Keratinocyte (primary cell): ENCODE data around the gene PLB1. TPM values are rescaled to one million over a fixed set of nuclear protein-coding genes. Genes with fewer than 3 reads are reported as not detected.

Source experiments
- DNase-seq: peaks from one replicate; pipeline ENCODE4 v3.0.0-alpha.2; 2011; ENCODE audit warnings: low read depth, missing footprints, low spot score
- FAIRE-seq: peaks from 2 replicates; lab custom pipeline; 2011; peaks lifted over from hg19 to GRCh38; lab: Jason Lieb, UNC
- H2AFZ ChIP-seq: 2 replicates; pipeline ENCODE4 v1.6.0; 2012; ENCODE audit warnings: low read length, control low read depth, inconsistent platforms; ENCODE audit not compliant: control insufficient read depth
- H3K27ac ChIP-seq: 2 replicates; pipeline ENCODE4 v1.5.1; 2011; ENCODE audit warnings: low read length; ENCODE audit not compliant: control insufficient read depth, insufficient read depth
- H3K27me3 ChIP-seq: 3 replicates; pipeline ENCODE4 v1.6.0; 2011; ENCODE audit warnings: low read length; ENCODE audit not compliant: control insufficient read depth, insufficient read depth; ENCODE audit errors: extremely low read depth
- H3K36me3 ChIP-seq, 2 experiments: 2 replicates in 1 of 2; 3 replicates in 1 of 2; pipeline ENCODE4 v1.5.1; 2011; ENCODE audit warnings: low read length in 2 of 2, mild to moderate bottlenecking in 1 of 2; ENCODE audit not compliant: control insufficient read depth in 2 of 2, insufficient read depth in 2 of 2; ENCODE audit errors: extremely low read depth in 1 of 2
- H3K4me1 ChIP-seq: 3 replicates; pipeline ENCODE4 v1.5.1; 2011; ENCODE audit warnings: low read length; ENCODE audit not compliant: control insufficient read depth, insufficient read depth; ENCODE audit errors: extremely low read depth
- H3K4me2 ChIP-seq: 3 replicates; pipeline ENCODE4 v1.6.0; 2011; ENCODE audit warnings: low read depth, low read length; ENCODE audit not compliant: control insufficient read depth, insufficient read depth; ENCODE audit errors: extremely low read depth
- H3K4me3 ChIP-seq, 3 experiments: fragments of 200-600 bp in 1 of 3; sonication (generic) in 1 of 3; 2 replicates in 2 of 3; 3 replicates in 1 of 3; pipeline ENCODE4 v1.5.1; 2011 to 2016; ENCODE audit warnings: low read length in 3 of 3, mild to moderate bottlenecking in 3 of 3, control low read depth in 2 of 3, inconsistent platforms in 1 of 3, low read depth in 1 of 3, mixed read lengths in 1 of 3, mixed run types in 1 of 3, moderate library complexity in 1 of 3; ENCODE audit not compliant: control insufficient read depth in 2 of 3, insufficient read depth in 2 of 3; ENCODE audit errors: extremely low read depth in 1 of 3
- H3K79me2 ChIP-seq: 2 replicates; pipeline ENCODE4 v1.6.0; 2012; ENCODE audit warnings: low read length; ENCODE audit not compliant: control insufficient read depth, insufficient read depth
- H3K9ac ChIP-seq: 3 replicates; pipeline ENCODE4 v1.6.0; 2011; ENCODE audit warnings: low read length; ENCODE audit not compliant: control insufficient read depth, insufficient read depth; ENCODE audit errors: extremely low read depth
- H3K9me1 ChIP-seq: 3 replicates; pipeline ENCODE4 v1.6.0; 2011; ENCODE audit warnings: low read length; ENCODE audit not compliant: control insufficient read depth, insufficient read depth; ENCODE audit errors: extremely low read depth
- H3K9me3 ChIP-seq: 2 replicates; pipeline ENCODE4 v1.5.1; 2012; ENCODE audit warnings: low read depth, low read length; ENCODE audit not compliant: control insufficient read depth
- H4K20me1 ChIP-seq: 3 replicates; pipeline ENCODE4 v1.6.0; 2011; ENCODE audit warnings: low read length; ENCODE audit not compliant: control insufficient read depth, insufficient read depth; ENCODE audit errors: extremely low read depth
- CTCF ChIP-seq, 3 experiments: IDR thresholded peaks in 1 of 3; conservative IDR thresholded peaks in 1 of 3; optimal IDR thresholded peaks in 1 of 3; 2 replicates in 2 of 3; 3 replicates in 1 of 3; pipeline versions ENCODE3 to v1.5.1; 2011; ENCODE audit warnings: low read length in 3 of 3, mild to moderate bottlenecking in 3 of 3, moderate library complexity in 2 of 3, control low read depth in 1 of 3, inconsistent platforms in 1 of 3; ENCODE audit not compliant: insufficient read depth in 2 of 3; ENCODE audit errors: extremely low read depth in 1 of 3
- EZH2 ChIP-seq: IDR thresholded peaks from one replicate; pipeline ENCODE4 v1.6.1; 2012; ENCODE audit warnings: inconsistent platforms, mild to moderate bottlenecking, low read length, moderate library complexity
- dilution Hi-C: fragments of 300-500 bp; cut with MboI; formaldehyde crosslinking; loops from one replicate; pipeline ENCODE4 v1.7.0; 2020; ENCODE audit warnings: low sequenced_read_pairs; ENCODE audit not compliant: extremely low pct_ligation_motif_present
- polyA plus RNA-seq, 5 experiments: library from polyadenylated mRNA; depleted of rRNA in 3 of 5; stranded (reverse) in 3 of 5; stranded (forward) in 1 of 5; unstranded in 1 of 5; fragments of >200 nt; gene quantifications; 1 replicate in 1 of 5; 2 replicates in 3 of 5; 3 replicates in 1 of 5; pipeline versions ENCODE4 v1.2.1 to v1.2.3, GENCODE V29; 2011 to 2012; ENCODE audit warnings: missing spikeins in 2 of 5, low read depth in 1 of 5, low replicate concordance in 1 of 5

The PLB1 gene
- polyA plus RNA-seq, 1 donor (not counting 4 experiments of a cell fraction or from before 2014, with no cell fraction given): 6.7 TPM

- H3K4me1 ChIP-seq: no peaks in the 10 kb centered on the region
- no peaks in the 10 kb centered on the region for H3K79me2 ChIP-seq
- H3K27me3 ChIP-seq: no peaks in the 10 kb centered on the region
- H3K27ac ChIP-seq: no peak overlapping the region
- no peak for FAIRE-seq
- no peaks in the 10 kb centered on the region for H3K9me1 ChIP-seq
- H2AFZ ChIP-seq: no peak overlapping the region
- H3K4me3 ChIP-seq: no peak overlapping the region
- dilution Hi-C loops: no loop called here
- H3K9ac ChIP-seq: no peak overlapping the region
- no peak overlapping the region for H3K4me2 ChIP-seq
- H3K36me3 ChIP-seq: no peaks in the 10 kb centered on the region
- H4K20me1 ChIP-seq: no peaks in the 10 kb centered on the region
- TF ChIP-seq CTCF (optimal IDR thresholded peaks at IDR 0.05 in 1 of 3, IDR thresholded peaks at IDR 0.05 in 1 of 3, conservative IDR thresholded peaks at IDR 0.05 in 1 of 3; ENCODE audit: extremely low read depth in 1 of 3, insufficient read depth in 2 of 3, low read length in 3 of 3) (no peak), EZH2 (no peak)
- no peak for DNase-seq
- no peaks in the 10 kb centered on the region for H3K9me3 ChIP-seq
Observed at GRCh38 chr2:28496781-28497180, 921 bp downstream of the PLB1 start.

DNA sequence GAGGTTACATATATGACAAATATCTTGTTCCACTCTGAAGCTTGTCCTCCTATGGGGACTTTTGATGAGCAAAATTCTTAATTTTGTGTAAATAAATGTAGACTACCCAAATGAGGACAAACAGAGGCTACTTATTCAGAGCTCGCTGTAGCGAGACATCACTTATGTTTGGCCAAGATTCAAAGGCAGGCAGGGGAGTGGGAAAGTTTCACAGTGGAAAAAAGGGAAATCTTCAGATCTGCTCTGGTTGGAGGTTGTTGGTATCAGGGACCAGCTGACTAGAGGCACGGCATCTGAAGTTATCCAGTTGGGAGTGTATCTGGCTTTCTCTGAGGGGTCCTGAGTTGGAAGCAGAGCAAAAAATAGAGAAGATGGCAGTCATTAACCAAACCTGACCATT lies 1.3 kb downstream of the PLB1 start:
- no peak overlapping the region for H3K4me2 ChIP-seq
- H3K9ac ChIP-seq: no peak overlapping the region
- H3K27ac ChIP-seq: no peak overlapping the region
- H3K36me3 ChIP-seq: no peaks in the 10 kb centered on the region
- H3K4me3 ChIP-seq: no peak overlapping the region
- DNase-seq: no peak
- H4K20me1 ChIP-seq: no peaks in the 10 kb centered on the region
- H3K9me1 ChIP-seq: no peaks in the 10 kb centered on the region
- no peak for FAIRE-seq
- dilution Hi-C loops: no loop called here
- H2AFZ ChIP-seq: no peak overlapping the region
- no peaks in the 10 kb centered on the region for H3K79me2 ChIP-seq
- TF ChIP-seq CTCF (optimal IDR thresholded peaks at IDR 0.05 in 1 of 3, IDR thresholded peaks at IDR 0.05 in 1 of 3, conservative IDR thresholded peaks at IDR 0.05 in 1 of 3; ENCODE audit: extremely low read depth in 1 of 3, insufficient read depth in 2 of 3, low read length in 3 of 3) (no peak), EZH2 (no peak)
- no peaks in the 10 kb centered on the region for H3K4me1 ChIP-seq
- no peaks in the 10 kb centered on the region for H3K9me3 ChIP-seq
- H3K27me3 ChIP-seq: no peaks in the 10 kb centered on the region
